Subcutaneous adipose tissue (tissue), 4 donors: ENCODE data around the gene WDR64. TPM values are rescaled to one million over a fixed set of nuclear protein-coding genes. Genes with fewer than 3 reads are reported as not detected.

Experiments used
- CTCF ChIP-seq: fragments of 450-650 bp; IDR thresholded peaks from one replicate; pipeline ENCODE4 v1.5.1; 2016; ENCODE audit warnings: low read depth, mild to moderate bottlenecking, control low read depth, antibody characterized with exemption, moderate library complexity
- total RNA-seq, 4 donors: library from RNA; depleted of rRNA; stranded (reverse); fragments of >200 nt; gene quantifications; one replicate each; pipeline ENCODE4 v1.1.0, GENCODE V29; 2016

The WDR64 gene
- total RNA-seq, 4 donors from 2014 or later = not detected

GRCh38 chr1:241622669-241623068 is 29.4 kb upstream of the WDR64 start:
- no peak for TF ChIP-seq CTCF

- no peak for TF ChIP-seq CTCF
Measured at GRCh38 chr1:241624935-241625334, 27.1 kb upstream of the WDR64 start.

- TF ChIP-seq CTCF = no peak
Measured at GRCh38 chr1:241627453-241628259, 24.4 kb upstream of the WDR64 start.

- no peak for TF ChIP-seq CTCF
Measured at GRCh38 chr1:241630005-241630404, 22.1 kb upstream of the WDR64 start.

- no peak for TF ChIP-seq CTCF
Measured at GRCh38 chr1:241630476-241630875, 21.6 kb upstream of the WDR64 start.

GRCh38 chr1:241630899-241631298 is 21.2 kb upstream of the WDR64 start:
- TF ChIP-seq CTCF = no peak

- no peak for TF ChIP-seq CTCF
Measured at GRCh38 chr1:241631674-241632073, 20.4 kb upstream of the WDR64 start.
